ENCODE measurements around the gene FAM222A. TPM values are rescaled to one million over a fixed set of nuclear protein-coding genes. Genes with fewer than 3 reads are reported as not detected.

The FAM222A gene
- total and polyA plus RNA-seq, 2 of the 4 experiments (the other 2 are of a cell fraction): under 0.01 to 0.32 TPM

DNA sequence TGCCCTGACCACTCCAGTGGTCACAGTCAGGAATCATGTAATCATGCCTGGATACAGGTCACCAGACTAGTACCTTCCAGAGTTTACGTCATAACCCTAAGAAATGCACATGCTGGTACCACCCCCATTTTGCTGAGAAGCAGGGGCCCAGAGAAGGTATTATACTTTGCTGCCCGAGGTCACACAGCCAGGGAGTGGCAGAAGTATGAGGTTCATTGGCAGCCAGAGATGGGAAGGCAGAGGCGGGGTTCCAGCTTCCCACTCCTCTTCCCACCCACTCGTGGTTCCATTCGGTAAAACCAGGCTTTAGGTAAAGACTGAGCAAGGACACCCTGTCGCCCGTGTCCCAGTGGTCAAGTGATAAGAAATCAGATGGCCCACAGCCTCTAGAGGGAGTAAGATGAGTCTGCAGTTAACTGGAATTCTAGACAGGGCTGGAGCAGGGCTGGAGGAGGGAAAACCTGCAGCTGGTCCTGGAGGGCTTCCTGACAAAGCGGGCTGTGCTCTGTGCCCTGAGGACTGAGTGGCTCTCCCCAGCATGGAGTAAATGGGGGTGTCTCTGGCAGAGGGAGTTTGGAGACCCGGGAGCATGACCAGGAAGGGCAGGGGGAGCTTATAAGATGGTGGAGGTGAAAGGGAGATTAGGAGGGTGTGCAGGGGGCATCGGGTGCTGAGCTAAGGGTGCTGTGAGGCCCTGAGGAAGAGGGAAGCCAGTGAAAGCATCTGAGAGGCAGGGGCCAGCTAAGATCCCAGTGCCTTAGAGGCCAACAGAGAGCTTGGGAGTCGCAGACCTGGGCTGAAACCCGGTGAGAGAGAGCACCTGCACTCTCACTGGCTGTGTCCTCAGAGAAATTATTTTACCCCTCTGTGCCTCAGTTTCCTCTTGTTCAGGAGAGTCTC, 5.7 kb downstream of the FAM222A start:
- Histone ChIP-seq H3K79me1 (ENCODE audit: low read depth in 1 of 2, low read length in 2 of 2) (no peaks in the 10 kb centered on the region), H2AK5ac (ENCODE audit: low read depth, low read length) (no peak overlapping the region), H4K8ac (ENCODE audit: low read depth in 2 of 2, low read length in 2 of 2) (no peak overlapping the region), H3K9ac (ENCODE audit: low read depth, low read length) (no peak overlapping the region), H4K5ac (ENCODE audit: low read depth, low read length) (no peak overlapping the region), H2BK120ac (ENCODE audit: low read depth, low read length) (no peak overlapping the region), H4K20me1 (ENCODE audit: insufficient read depth, low read length) (no peaks in the 10 kb centered on the region; the same call in none of the 2 replicates), H3K4me1 (ENCODE audit: control insufficient read depth, insufficient read depth, low read length) (peaks cover 2% of the 10 kb centered on the region; the same call in 1 of the 2 replicates), H2BK20ac (ENCODE audit: low read depth, low read length) (no peak overlapping the region), H3K27ac (ENCODE audit: insufficient read depth, low read length) (no peak overlapping the region), H4K91ac (ENCODE audit: insufficient read depth, low read depth, low read length) (no peak overlapping the region), H3K9me1 (ENCODE audit: insufficient read depth, low read length) (no peaks in the 10 kb centered on the region), H3K14ac (replicated peaks; ENCODE audit: low read depth, low read length) (no peak overlapping the region), H2BK5ac (ENCODE audit: low read depth, low read length, poor library complexity, severe bottlenecking) (no peak overlapping the region), H3K18ac (ENCODE audit: low read depth, low read length) (no peak overlapping the region), H3K23ac (ENCODE audit: low read depth, low read length) (no peak overlapping the region), H3K4ac (ENCODE audit: low read depth, low read length) (no peak overlapping the region), H2BK15ac (ENCODE audit: low read depth, low read length) (no peak overlapping the region), H2AFZ (replicated peaks; ENCODE audit: low read length, poor library complexity) (no peak overlapping the region), H3K4me2 (ENCODE audit: low read depth, low read length) (no peak overlapping the region), H3K27me3 (ENCODE audit: control insufficient read depth, insufficient read depth, low read length) (peaks cover 59% of the 10 kb centered on the region), H2AK9ac (replicated peaks; ENCODE audit: low read depth, low read length, poor library complexity) (no peak overlapping the region), H3K36me3 (ENCODE audit: control insufficient read depth, insufficient read depth, low read length) (no peaks in the 10 kb centered on the region), H3K4me3 (ENCODE audit: insufficient read depth, low read depth, low read length) (no peak overlapping the region), H3K9me3 (ENCODE audit: control insufficient read depth, insufficient read depth, low read length) (no peaks in the 10 kb centered on the region), H3K56ac (ENCODE audit: extremely low read depth, insufficient read depth, low read length) (no peak overlapping the region)
- ChIA-PET CTCF (interaction anchor here (1.2 kb wide), 1 partner anchor 58 kb away, joined by 3 read pairs; no protein-coding TSS in a partner anchor), POLR2A (ENCODE audit: unreplicated experiment) (no interaction called here)
- WGBS, 2 experiments (ENCODE audit: extremely low coverage in 2 of 2, insufficient read length in 1 of 2): 20% methylated on average over 1 of the region's 12 CpGs; no CpG with 5 or more reads in 1 of the 2 experiments
- intact Hi-C loops (cut with micrococcal nuclease): loop anchor here (5.0 kb wide), 1 partner anchor 53 kb away; no protein-coding TSS in a partner anchor
- TF ChIP-seq POLR2A (IDR thresholded peaks at IDR 0.05; ENCODE audit: low read depth, low read length) (no peak), RCOR1 (IDR thresholded peaks at IDR 0.05; ENCODE audit: insufficient replicate concordance, low read length) (no peak), SMC3 (IDR thresholded peaks at IDR 0.05; ENCODE audit: low read depth, low read length) (no peak), CHD1 (IDR thresholded peaks at IDR 0.05; ENCODE audit: low read depth, low read length) (no peak), RFX5 (IDR thresholded peaks at IDR 0.05; ENCODE audit: low read depth, low read length) (no peak), MAZ (IDR thresholded peaks at IDR 0.05; ENCODE audit: borderline replicate concordance, low read depth, low read length) (no peak)
- TF ChIP-seq, protein P1, sequence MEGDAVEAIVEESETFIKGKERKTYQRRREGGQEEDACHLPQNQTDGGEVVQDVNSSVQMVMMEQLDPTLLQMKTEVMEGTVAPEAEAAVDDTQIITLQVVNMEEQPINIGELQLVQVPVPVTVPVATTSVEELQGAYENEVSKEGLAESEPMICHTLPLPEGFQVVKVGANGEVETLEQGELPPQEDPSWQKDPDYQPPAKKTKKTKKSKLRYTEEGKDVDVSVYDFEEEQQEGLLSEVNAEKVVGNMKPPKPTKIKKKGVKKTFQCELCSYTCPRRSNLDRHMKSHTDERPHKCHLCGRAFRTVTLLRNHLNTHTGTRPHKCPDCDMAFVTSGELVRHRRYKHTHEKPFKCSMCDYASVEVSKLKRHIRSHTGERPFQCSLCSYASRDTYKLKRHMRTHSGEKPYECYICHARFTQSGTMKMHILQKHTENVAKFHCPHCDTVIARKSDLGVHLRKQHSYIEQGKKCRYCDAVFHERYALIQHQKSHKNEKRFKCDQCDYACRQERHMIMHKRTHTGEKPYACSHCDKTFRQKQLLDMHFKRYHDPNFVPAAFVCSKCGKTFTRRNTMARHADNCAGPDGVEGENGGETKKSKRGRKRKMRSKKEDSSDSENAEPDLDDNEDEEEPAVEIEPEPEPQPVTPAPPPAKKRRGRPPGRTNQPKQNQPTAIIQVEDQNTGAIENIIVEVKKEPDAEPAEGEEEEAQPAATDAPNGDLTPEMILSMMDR (conservative IDR thresholded peaks at IDR 0.05; ENCODE audit: low read depth, low read length): peak; percentile 24
- TF ChIP-seq, protein P2, sequence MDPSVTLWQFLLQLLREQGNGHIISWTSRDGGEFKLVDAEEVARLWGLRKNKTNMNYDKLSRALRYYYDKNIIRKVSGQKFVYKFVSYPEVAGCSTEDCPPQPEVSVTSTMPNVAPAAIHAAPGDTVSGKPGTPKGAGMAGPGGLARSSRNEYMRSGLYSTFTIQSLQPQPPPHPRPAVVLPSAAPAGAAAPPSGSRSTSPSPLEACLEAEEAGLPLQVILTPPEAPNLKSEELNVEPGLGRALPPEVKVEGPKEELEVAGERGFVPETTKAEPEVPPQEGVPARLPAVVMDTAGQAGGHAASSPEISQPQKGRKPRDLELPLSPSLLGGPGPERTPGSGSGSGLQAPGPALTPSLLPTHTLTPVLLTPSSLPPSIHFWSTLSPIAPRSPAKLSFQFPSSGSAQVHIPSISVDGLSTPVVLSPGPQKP (IDR thresholded peaks at IDR 0.05; ENCODE audit: borderline replicate concordance, low read depth, low read length): no peak
- BruUV-seq (replicated peaks): no TSS peak
- in situ Hi-C loops (cut with MboI; ENCODE audit: low sequenced_read_pairs): no loop called here
- ATAC-seq (ENCODE audit: low read depth) (peak; percentile 63), DNase-seq (peak; percentile 5)
- dilution Hi-C loops (cut with HindIII; ENCODE audit: low sequenced_read_pairs, unreplicated experiment): no loop called here
